ENCODE data around the gene CHD9. TPM values are rescaled to one million over a fixed set of nuclear protein-coding genes. Genes with fewer than 3 reads are reported as not detected.

The CHD9 gene
- total RNA-seq, 1 donor from 2014 or later = 34.1 TPM

GRCh38 chr16:53082509-53082908, 27.7 kb downstream of the CHD9 start:
- Histone ChIP-seq H3K4me3 (ENCODE audit: low read depth, low read length) (no peak overlapping the region), H3K36me3 (ENCODE audit: control insufficient read depth, insufficient read depth, low read length) (no peaks in the 10 kb centered on the region), H3K27me3 (ENCODE audit: control insufficient read depth, insufficient read depth, low read length) (no peaks in the 10 kb centered on the region)
- TF ChIP-seq CTCF (IDR thresholded peaks at IDR 0.05; ENCODE audit: insufficient read depth, low read length, poor library complexity, severe bottlenecking) = no peak
- no peak for DNase-seq (ENCODE audit: low read depth)

GRCh38 chr16:53083119-53083518, 28.3 kb downstream of the CHD9 start:
- no peaks in the 10 kb centered on the region for H3K36me3 ChIP-seq (ENCODE audit: control insufficient read depth, insufficient read depth, low read length)
- H3K27me3 ChIP-seq (ENCODE audit: control insufficient read depth, insufficient read depth, low read length) = no peaks in the 10 kb centered on the region

GRCh38 chr16:53084141-53084541, 29.4 kb downstream of the CHD9 start:
- Histone ChIP-seq H3K27me3 (ENCODE audit: control insufficient read depth, insufficient read depth, low read length) (no peaks in the 10 kb centered on the region), H3K4me3 (ENCODE audit: low read depth, low read length) (no peak overlapping the region), H3K36me3 (ENCODE audit: control insufficient read depth, insufficient read depth, low read length) (no peaks in the 10 kb centered on the region)
- no peak for TF ChIP-seq CTCF (IDR thresholded peaks at IDR 0.05; ENCODE audit: insufficient read depth, low read length, poor library complexity, severe bottlenecking)
- no peak for DNase-seq (ENCODE audit: low read depth)

More at GRCh38 chr16:53083119-53083518, 28.3 kb downstream of the CHD9 start:
- no peak overlapping the region for H3K4me3 ChIP-seq (ENCODE audit: low read depth, low read length)
- TF ChIP-seq CTCF (IDR thresholded peaks at IDR 0.05; ENCODE audit: insufficient read depth, low read length, poor library complexity, severe bottlenecking) = no peak
- no peak for DNase-seq (ENCODE audit: low read depth)

- no peak for TF ChIP-seq CTCF (IDR thresholded peaks at IDR 0.05; ENCODE audit: insufficient read depth, low read length, poor library complexity, severe bottlenecking)
- DNase-seq (ENCODE audit: low read depth) = no peak
- no peaks in the 10 kb centered on the region for H3K36me3 ChIP-seq (ENCODE audit: control insufficient read depth, insufficient read depth, low read length)
- H3K27me3 ChIP-seq (ENCODE audit: control insufficient read depth, insufficient read depth, low read length) = no peaks in the 10 kb centered on the region
- H3K4me3 ChIP-seq (ENCODE audit: low read depth, low read length) = no peak overlapping the region
Observed at GRCh38 chr16:53084746-53085334, 30.0 kb downstream of the CHD9 start.

- no peaks in the 10 kb centered on the region for H3K27me3 ChIP-seq (ENCODE audit: control insufficient read depth, insufficient read depth, low read length)
- no peak overlapping the region for H3K4me3 ChIP-seq (ENCODE audit: low read depth, low read length)
- H3K36me3 ChIP-seq (ENCODE audit: control insufficient read depth, insufficient read depth, low read length) = no peaks in the 10 kb centered on the region
- DNase-seq (ENCODE audit: low read depth) = no peak
- no peak for TF ChIP-seq CTCF (IDR thresholded peaks at IDR 0.05; ENCODE audit: insufficient read depth, low read length, poor library complexity, severe bottlenecking)
Observed at GRCh38 chr16:53085369-53085843, 30.6 kb downstream of the CHD9 start.

GRCh38 chr16:53085931-53086421, 31.2 kb downstream of the CHD9 start:
- H3K4me3 ChIP-seq (ENCODE audit: low read depth, low read length) = no peak overlapping the region
- H3K27me3 ChIP-seq (ENCODE audit: control insufficient read depth, insufficient read depth, low read length) = no peaks in the 10 kb centered on the region
- H3K36me3 ChIP-seq (ENCODE audit: control insufficient read depth, insufficient read depth, low read length) = no peaks in the 10 kb centered on the region
- no peak for DNase-seq (ENCODE audit: low read depth)
- TF ChIP-seq CTCF (IDR thresholded peaks at IDR 0.05; ENCODE audit: insufficient read depth, low read length, poor library complexity, severe bottlenecking) = no peak
